ENCODE measurements around the gene CDKN2AIPNL.
"Not testable (repeated sequence)": the region's sequence is repeated elsewhere in the genome, so short reads cannot be mapped to it uniquely, and the experiment has no call there.

Gene CDKN2AIPNL

GRCh38 chr5:134437847-134438581, 26.3 kb upstream of the CDKN2AIPNL start:
- DNase-seq = no peak

- no peak for DNase-seq
These were observed 25.7 kb upstream of the CDKN2AIPNL start for GRCh38 chr5:134437340-134437846.

GRCh38 chr5:134436523-134437339, 25.1 kb upstream of the CDKN2AIPNL start:
- peak; percentile 22 for DNase-seq

- DNase-seq = no peak
These were observed 23.9 kb upstream of the CDKN2AIPNL start for GRCh38 chr5:134435560-134435959.

- DNase-seq = no peak
These were observed 21.1 kb upstream of the CDKN2AIPNL start for GRCh38 chr5:134432677-134433359.

- peak; percentile 27 for DNase-seq
These were observed 20.5 kb upstream of the CDKN2AIPNL start for GRCh38 chr5:134432174-134432573.

GRCh38 chr5:134430001-134430569, 18.4 kb upstream of the CDKN2AIPNL start:
- DNase-seq = no peak

GRCh38 chr5:134427540-134428041, 15.9 kb upstream of the CDKN2AIPNL start:
- no peak for DNase-seq

- DNase-seq = no peak
These were observed 14.7 kb upstream of the CDKN2AIPNL start for GRCh38 chr5:134426361-134426760.

- DNase-seq = no peak
These were observed 11.7 kb upstream of the CDKN2AIPNL start for GRCh38 chr5:134423376-134423775.

GRCh38 chr5:134422791-134423365, 11.2 kb upstream of the CDKN2AIPNL start:
- no peak for DNase-seq

GRCh38 chr5:134421038-134421437, 9.4 kb upstream of the CDKN2AIPNL start:
- not testable (repeated sequence) for DNase-seq

GRCh38 chr5:134420343-134420742, 8.7 kb upstream of the CDKN2AIPNL start:
- DNase-seq = no peak

- DNase-seq = no peak
These were observed 7.3 kb upstream of the CDKN2AIPNL start for GRCh38 chr5:134418958-134419357.

- no peak for DNase-seq
These were observed 6.0 kb upstream of the CDKN2AIPNL start for GRCh38 chr5:134417707-134418106.

- no peak for DNase-seq
These were observed 1.4 kb upstream of the CDKN2AIPNL start for GRCh38 chr5:134413046-134413445.

- no peak for DNase-seq
These were observed 494 bp downstream of the CDKN2AIPNL start for GRCh38 chr5:134411228-134411545.

GRCh38 chr5:134410822-134411221, 859 bp downstream of the CDKN2AIPNL start:
- no peak for DNase-seq

- no peak for DNase-seq
These were observed 2.4 kb downstream of the CDKN2AIPNL start for GRCh38 chr5:134409321-134409720.

GRCh38 chr5:134406390-134406789, 5.3 kb downstream of the CDKN2AIPNL start:
- no peak for DNase-seq

- DNase-seq = no peak
These were observed 7.7 kb downstream of the CDKN2AIPNL start for GRCh38 chr5:134403951-134404350.

GRCh38 chr5:134398609-134399155, 13.0 kb downstream of the CDKN2AIPNL start:
- DNase-seq = no peak
